GM12873 (cell line): Measurements from ENCODE around the gene ACSL1.

Experiments used
- TF ChIP-seq, protein P1 (sequence below): IDR thresholded peaks from 2 replicates; pipeline ENCODE4 v1.5.1; 2012; ENCODE audit warnings: low read depth, mild to moderate bottlenecking, moderate library complexity, low read length, control low read depth; ENCODE audit not compliant: insufficient read depth; ENCODE audit errors: missing control alignments

ACSL1 gene

DNA sequence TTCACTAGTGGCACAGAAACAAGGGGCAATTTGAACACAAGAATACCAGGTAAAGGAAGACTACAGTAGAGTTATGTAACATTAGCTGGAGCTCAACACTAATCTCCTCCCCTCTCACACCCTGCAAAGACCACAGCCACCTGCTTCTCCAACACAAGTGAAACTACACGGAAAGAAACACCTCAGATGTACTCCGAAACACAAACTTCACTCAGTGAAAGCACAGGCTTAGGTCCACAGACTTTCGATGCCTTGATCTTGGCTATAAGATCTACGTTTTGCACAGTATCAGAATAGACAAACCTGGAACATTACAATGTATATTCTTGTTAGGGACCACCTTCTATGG, 7.6 kb downstream of the ACSL1 start:
- TF ChIP-seq, protein P1, sequence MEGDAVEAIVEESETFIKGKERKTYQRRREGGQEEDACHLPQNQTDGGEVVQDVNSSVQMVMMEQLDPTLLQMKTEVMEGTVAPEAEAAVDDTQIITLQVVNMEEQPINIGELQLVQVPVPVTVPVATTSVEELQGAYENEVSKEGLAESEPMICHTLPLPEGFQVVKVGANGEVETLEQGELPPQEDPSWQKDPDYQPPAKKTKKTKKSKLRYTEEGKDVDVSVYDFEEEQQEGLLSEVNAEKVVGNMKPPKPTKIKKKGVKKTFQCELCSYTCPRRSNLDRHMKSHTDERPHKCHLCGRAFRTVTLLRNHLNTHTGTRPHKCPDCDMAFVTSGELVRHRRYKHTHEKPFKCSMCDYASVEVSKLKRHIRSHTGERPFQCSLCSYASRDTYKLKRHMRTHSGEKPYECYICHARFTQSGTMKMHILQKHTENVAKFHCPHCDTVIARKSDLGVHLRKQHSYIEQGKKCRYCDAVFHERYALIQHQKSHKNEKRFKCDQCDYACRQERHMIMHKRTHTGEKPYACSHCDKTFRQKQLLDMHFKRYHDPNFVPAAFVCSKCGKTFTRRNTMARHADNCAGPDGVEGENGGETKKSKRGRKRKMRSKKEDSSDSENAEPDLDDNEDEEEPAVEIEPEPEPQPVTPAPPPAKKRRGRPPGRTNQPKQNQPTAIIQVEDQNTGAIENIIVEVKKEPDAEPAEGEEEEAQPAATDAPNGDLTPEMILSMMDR, result no peak

DNA sequence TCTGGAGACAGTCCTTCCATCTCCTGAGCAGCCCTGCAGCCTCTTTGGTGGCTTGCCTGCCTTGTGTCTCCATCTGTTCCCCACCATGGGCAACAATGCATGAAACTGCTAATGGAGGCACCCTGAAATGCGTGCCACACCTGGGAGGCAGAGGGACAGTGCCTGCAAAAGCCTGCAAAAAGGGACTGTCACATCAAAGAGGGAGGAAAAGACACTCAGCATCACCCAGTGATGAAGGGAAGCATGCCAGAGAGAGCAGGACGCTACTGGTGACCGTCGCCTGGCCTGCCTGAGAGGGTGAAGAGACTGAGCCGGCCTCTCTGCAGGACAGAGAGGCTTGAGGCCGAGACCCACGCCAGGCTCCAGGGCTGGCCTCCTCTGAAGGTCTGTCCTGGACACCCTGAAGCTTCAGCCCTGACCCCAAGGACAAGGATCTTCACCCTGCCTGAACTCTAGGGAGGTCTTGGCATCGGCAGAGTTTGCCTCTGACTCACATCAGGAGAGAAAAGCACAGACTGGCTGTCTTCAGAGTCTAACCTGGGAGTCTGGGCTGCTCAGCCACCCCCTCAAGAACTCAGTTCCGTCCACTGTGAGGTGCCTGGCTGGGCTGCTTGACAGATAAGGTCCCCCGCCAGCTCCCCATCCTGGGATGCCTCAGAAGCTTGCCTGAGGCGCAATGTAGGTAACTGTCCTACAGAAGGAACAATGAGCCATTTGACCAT, 8.1 kb downstream of the ACSL1 start:
- TF ChIP-seq, protein P1, result no peak

DNA sequence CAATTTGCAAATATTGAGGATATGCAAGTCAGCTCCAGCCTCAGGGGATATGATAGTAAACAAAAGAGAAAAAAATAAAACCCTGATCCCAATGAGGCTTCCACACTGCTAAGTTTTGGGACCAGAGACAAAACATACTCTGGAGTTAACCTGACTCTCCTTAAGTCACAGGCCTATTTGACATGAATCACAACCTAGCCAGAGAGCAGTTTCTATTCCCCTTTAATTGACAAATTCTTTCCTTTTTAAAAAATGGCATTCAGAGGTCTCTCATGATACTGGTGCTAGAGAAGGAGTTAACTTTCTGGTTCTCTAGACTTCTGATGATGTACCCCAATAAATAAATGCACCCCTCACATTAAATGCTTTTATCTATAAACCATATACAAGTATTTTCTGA, 8.8 kb downstream of the ACSL1 start:
- TF ChIP-seq, protein P1, result no peak

DNA sequence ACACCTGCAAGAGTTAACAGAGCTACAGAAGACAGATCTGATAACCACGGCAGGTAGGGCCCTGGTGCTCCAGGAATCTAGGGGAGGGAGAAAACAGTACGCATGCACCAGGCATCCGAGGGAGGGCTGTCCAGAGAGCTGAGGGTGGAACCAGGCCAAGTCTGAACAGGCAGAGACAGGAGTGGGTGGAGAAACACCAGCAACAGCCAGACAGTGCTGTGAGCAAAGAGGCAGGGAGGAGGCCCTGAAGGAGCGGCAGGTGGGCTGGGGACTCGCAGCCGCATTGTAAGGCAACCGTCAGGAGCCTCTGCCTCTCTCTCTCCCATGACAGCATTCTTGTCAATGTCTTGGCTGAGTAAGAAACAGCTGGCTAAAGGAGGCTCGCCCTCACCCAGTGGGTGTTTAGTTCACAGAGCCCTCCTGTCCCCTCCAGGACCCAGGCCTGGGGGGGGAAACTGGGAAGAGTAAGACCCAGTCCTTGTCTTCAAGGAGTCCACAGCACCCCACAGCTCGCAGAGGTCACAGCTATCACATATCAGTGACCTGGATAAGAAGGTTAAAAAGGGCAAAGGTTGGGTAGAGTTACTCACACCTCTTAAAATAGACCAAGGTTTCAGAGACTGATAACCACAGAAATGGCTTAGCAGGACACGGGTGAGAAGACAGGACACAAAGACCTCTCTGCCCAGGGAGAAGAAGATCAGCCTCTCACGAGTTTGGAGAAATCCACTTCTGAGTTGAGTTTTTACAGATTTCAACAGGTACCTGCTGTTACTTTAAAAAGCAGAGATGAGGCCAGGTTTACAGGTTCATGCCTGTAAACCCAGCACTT, 10.5 kb downstream of the ACSL1 start:
- TF ChIP-seq, protein P1, result no peak

DNA sequence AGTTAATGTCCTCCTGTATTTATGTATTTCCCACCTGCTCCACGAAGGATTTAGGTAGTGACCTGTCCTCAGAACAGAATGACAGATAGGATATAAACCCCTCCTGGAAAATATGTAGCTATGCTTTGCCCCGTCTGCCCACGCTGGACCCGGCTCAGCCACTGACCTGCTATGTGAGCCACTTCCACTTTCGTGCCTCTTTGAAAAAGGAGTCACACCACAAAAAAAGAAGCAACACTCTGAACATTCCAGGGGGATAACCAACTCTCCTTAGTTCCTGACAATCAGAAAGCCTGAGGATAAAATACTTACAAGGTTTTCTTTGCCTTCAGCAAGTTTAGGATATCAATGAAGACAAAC, 11.1 kb downstream of the ACSL1 start:
- TF ChIP-seq, protein P1, result no peak

DNA sequence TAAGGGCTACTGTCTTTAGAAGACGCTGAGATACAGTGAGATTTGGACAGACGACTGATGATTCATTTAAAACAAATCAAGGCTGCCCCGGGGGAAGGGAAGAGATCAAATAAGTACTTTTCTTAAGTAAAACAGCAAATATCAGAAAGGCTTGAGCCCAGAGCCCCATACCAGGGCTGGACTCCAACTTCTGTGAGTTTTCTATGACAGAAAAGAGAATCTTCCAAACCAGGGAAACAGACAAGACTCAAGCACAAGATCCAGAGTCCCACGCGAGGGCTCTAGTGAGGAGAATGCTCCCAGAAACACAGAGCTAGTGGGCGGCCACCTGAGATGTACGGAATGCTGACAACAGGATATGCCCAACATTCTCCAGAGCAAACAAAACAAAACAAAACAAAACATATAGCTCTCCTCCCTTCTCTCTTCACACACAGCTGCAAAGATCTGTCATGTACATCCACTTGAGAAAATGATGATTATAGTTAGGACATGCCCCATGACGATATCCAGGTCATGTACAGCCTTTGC, 13.1 kb downstream of the ACSL1 start:
- TF ChIP-seq, protein P1, result no peak

DNA sequence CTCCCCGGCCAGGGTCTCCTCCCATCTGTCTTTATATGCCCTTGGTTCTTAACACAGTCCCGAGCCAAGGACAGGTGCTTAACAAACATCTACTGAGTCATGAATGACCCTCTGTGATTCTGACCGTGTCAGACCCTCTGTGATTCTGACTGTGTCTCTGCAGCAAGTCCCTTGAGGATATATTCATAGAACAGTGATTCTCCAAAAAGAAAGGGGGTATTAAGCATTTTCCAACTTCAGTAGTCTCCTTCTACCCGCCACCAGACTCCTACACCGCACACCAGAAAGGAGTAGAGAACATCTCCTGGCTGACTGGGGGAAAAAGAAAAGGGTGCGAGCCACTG, 13.6 kb downstream of the ACSL1 start:
- TF ChIP-seq, protein P1, result no peak
